Endothelial cell (in vitro differentiated cells): Measurements from ENCODE around the gene KLHL10. TPM values are rescaled to one million over a fixed set of nuclear protein-coding genes. Genes with fewer than 3 reads are reported as not detected.

Experiments
- DNase-seq: peaks from one replicate; pipeline ENCODE4 v3.0.0; 2021; ENCODE audit warnings: low spot score
- H3K27ac Mint-ChIP-seq: one replicate; pipeline ENCODE4 v1.8.0; 2021; ENCODE audit warnings: mixed read lengths, inconsistent platforms; ENCODE audit not compliant: unreplicated experiment
- H3K27me3 Mint-ChIP-seq: one replicate; pipeline ENCODE4 v1.8.0; 2021; ENCODE audit warnings: mild to moderate bottlenecking, moderate library complexity, mixed read lengths, inconsistent platforms; ENCODE audit not compliant: unreplicated experiment
- H3K36me3 Mint-ChIP-seq: one replicate; pipeline ENCODE4 v1.8.0; 2021; ENCODE audit warnings: mild to moderate bottlenecking, low read depth, mixed read lengths, inconsistent platforms; ENCODE audit not compliant: unreplicated experiment
- H3K4me1 Mint-ChIP-seq: one replicate; pipeline ENCODE4 v1.8.0; 2021; ENCODE audit warnings: mild to moderate bottlenecking, mixed read lengths, inconsistent platforms; ENCODE audit not compliant: unreplicated experiment
- H3K4me3 Mint-ChIP-seq: one replicate; pipeline ENCODE4 v1.8.0; 2021; ENCODE audit warnings: mild to moderate bottlenecking, mixed read lengths, inconsistent platforms; ENCODE audit not compliant: unreplicated experiment
- H3K9me3 Mint-ChIP-seq: one replicate; pipeline ENCODE4 v1.8.0; 2021; ENCODE audit warnings: mixed read lengths, inconsistent platforms; ENCODE audit not compliant: unreplicated experiment
- total RNA-seq: library from RNA; stranded (reverse); fragmentation: NEBNext Ultra II Directional; extraction: Animal tissue kit (Norgen Biotek cat#: 25700); gene quantifications from one replicate; pipeline ENCODE4 v1.2.1, GENCODE V29; 2021; ENCODE audit not compliant: unreplicated experiment
- TF ChIP-seq, protein P1 (sequence below): fragments of 200-600 bp; sonication (generic); IDR thresholded peaks from one replicate; pipeline ENCODE4 v1.5.0; 2021; ENCODE audit warnings: antibody characterized with exemption; ENCODE audit not compliant: unreplicated experiment

The KLHL10 gene
- total RNA-seq, 1 donor from 2014 or later: not detected

- TF ChIP-seq, protein P1, sequence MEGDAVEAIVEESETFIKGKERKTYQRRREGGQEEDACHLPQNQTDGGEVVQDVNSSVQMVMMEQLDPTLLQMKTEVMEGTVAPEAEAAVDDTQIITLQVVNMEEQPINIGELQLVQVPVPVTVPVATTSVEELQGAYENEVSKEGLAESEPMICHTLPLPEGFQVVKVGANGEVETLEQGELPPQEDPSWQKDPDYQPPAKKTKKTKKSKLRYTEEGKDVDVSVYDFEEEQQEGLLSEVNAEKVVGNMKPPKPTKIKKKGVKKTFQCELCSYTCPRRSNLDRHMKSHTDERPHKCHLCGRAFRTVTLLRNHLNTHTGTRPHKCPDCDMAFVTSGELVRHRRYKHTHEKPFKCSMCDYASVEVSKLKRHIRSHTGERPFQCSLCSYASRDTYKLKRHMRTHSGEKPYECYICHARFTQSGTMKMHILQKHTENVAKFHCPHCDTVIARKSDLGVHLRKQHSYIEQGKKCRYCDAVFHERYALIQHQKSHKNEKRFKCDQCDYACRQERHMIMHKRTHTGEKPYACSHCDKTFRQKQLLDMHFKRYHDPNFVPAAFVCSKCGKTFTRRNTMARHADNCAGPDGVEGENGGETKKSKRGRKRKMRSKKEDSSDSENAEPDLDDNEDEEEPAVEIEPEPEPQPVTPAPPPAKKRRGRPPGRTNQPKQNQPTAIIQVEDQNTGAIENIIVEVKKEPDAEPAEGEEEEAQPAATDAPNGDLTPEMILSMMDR: no peak
- Mint-ChIP-seq H3K27ac (no peak overlapping the region), H3K4me3 (no peak overlapping the region), H3K27me3 (no peaks in the 10 kb centered on the region), H3K9me3 (no peaks in the 10 kb centered on the region), H3K36me3 (peaks cover 46% of the 10 kb centered on the region), H3K4me1 (peaks cover 2% of the 10 kb centered on the region)
- no peak for DNase-seq
Observed at GRCh38 chr17:41892021-41892376, 54.4 kb downstream of the KLHL10 start.

DNA sequence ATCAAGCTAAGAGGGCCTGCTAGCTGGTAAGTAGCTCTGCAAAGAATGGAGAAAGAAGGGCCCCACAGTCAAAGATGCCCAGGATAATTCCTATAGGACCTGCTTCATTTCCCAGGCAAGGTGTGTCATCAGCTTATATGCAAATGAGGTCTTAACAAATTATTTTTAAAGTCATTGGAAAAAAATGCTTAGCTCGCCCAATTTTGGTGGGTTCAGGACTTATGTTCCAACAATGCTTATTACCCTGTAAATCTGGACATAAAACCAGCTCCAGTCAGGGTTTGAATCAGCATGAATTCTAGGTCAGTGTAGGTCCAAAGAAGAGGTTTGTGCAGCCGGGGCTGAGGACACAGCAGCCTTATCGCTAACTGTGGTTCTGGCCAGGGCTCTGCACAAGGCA lies 55.8 kb downstream of the KLHL10 start:
- no peak for DNase-seq
- Mint-ChIP-seq H3K4me1 (peaks cover 2% of the 10 kb centered on the region), H3K27me3 (no peaks in the 10 kb centered on the region), H3K4me3 (no peak overlapping the region), H3K36me3 (peaks cover 46% of the 10 kb centered on the region), H3K27ac (no peak overlapping the region), H3K9me3 (no peaks in the 10 kb centered on the region)
- TF ChIP-seq, protein P1: no peak

GRCh38 chr17:41894791-41895331 lies 57.2 kb downstream of the KLHL10 start:
- Mint-ChIP-seq H3K27me3 (no peaks in the 10 kb centered on the region), H3K4me1 (peaks cover 10% of the 10 kb centered on the region), H3K36me3 (peaks cover 57% of the 10 kb centered on the region), H3K4me3 (no peak overlapping the region), H3K9me3 (no peaks in the 10 kb centered on the region), H3K27ac (peak overlapping the region; percentile 70)
- no peak for DNase-seq
- TF ChIP-seq, protein P1: no peak

DNA sequence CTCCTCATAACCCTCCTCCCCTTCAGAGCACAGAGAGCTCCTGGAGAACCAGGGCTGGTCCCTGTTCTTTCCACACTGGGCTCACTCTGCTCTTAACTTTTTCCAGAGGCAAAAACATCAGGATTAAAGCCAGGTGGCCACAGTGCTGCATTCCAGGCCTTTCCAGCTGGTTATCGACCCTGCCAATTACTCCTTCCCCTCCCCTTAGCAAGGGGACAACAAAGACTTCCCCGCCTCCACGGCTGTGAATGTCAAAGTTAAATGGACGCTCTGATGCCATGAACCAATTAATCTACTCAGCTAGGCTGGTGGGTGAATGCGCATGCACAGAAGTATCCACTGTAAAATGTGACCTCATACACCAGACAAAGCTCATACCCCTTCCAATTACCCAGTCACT lies 58.0 kb downstream of the KLHL10 start:
- Mint-ChIP-seq H3K4me3 (peak overlapping the region; percentile 15), H3K4me1 (peaks cover 10% of the 10 kb centered on the region), H3K9me3 (no peaks in the 10 kb centered on the region), H3K27me3 (no peaks in the 10 kb centered on the region), H3K27ac (no peak overlapping the region), H3K36me3 (peaks cover 56% of the 10 kb centered on the region)
- TF ChIP-seq, protein P1: no peak
- DNase-seq: no peak

DNA sequence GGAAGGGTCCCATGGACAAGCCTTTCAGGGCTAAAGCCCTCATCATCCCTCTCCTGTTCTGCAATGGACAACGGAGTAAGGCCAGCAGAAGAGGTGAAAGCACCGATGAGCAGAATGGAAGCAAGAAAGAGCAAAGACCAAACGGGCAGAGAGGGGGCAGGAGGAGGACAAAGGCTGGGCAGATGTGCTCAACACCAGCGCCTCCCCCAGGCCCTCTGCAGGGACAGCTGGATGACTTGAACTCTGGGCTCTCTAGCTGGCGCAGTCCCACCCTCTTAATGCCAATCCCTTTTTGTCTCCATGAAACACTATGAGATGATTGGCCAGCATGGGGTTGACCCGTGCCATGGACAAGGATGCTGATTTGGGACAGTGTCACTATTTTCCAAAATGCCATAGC lies 59.1 kb downstream of the KLHL10 start:
- H3K36me3 Mint-ChIP-seq: peaks cover 68% of the 10 kb centered on the region
- H3K27me3 Mint-ChIP-seq: no peaks in the 10 kb centered on the region
- peaks cover 10% of the 10 kb centered on the region for H3K4me1 Mint-ChIP-seq
- no peak overlapping the region for H3K27ac Mint-ChIP-seq
- H3K9me3 Mint-ChIP-seq: no peaks in the 10 kb centered on the region
- H3K4me3 Mint-ChIP-seq: peak overlapping the region; percentile 77
- no peak for DNase-seq
- TF ChIP-seq, protein P1: no peak

Other genes with a start within 250 kb of the KLHL10 start
- gene KRT16, start 225.1 kb upstream of the KLHL10 start, total RNA-seq: not detected
- gene KRT17, start 213.2 kb upstream of the KLHL10 start, total RNA-seq: not detected
- 569 TPM for gene EIF1, start 148.9 kb upstream of the KLHL10 start, total RNA-seq
- not detected for gene GAST, start 125.5 kb upstream of the KLHL10 start, total RNA-seq
- gene HAP1, start 103.2 kb upstream of the KLHL10 start, total RNA-seq: 18.1 TPM
- 330 TPM for gene JUP, start 51.1 kb upstream of the KLHL10 start, total RNA-seq
- 22.6 TPM for gene P3H4, start 25.9 kb upstream of the KLHL10 start, total RNA-seq
- gene FKBP10, start 24.8 kb upstream of the KLHL10 start, total RNA-seq: 167 TPM
- 79.9 TPM for gene NT5C3B, start 1.6 kb upstream of the KLHL10 start, total RNA-seq
- gene KLHL11, start 27.6 kb downstream of the KLHL10 start, total RNA-seq: 9.0 TPM
- gene ACLY, start 81.1 kb downstream of the KLHL10 start, total RNA-seq: 376 TPM
- 2.2 TPM for gene ODAD4, start 92.8 kb downstream of the KLHL10 start, total RNA-seq
- gene CNP, start 129.0 kb downstream of the KLHL10 start, total RNA-seq: 82.1 TPM
- gene DNAJC7, start 179.6 kb downstream of the KLHL10 start, total RNA-seq: 92.8 TPM
- 67.4 TPM for gene NKIRAS2, start 182.3 kb downstream of the KLHL10 start, total RNA-seq
- 1.6 TPM for gene C17orf113, start 212.8 kb downstream of the KLHL10 start, total RNA-seq